ENCODE measurements around the gene FAM186B.
A peak's percentile ranks its signal among the peaks of the same experiment; 100 is the strongest.

Gene FAM186B

DNA sequence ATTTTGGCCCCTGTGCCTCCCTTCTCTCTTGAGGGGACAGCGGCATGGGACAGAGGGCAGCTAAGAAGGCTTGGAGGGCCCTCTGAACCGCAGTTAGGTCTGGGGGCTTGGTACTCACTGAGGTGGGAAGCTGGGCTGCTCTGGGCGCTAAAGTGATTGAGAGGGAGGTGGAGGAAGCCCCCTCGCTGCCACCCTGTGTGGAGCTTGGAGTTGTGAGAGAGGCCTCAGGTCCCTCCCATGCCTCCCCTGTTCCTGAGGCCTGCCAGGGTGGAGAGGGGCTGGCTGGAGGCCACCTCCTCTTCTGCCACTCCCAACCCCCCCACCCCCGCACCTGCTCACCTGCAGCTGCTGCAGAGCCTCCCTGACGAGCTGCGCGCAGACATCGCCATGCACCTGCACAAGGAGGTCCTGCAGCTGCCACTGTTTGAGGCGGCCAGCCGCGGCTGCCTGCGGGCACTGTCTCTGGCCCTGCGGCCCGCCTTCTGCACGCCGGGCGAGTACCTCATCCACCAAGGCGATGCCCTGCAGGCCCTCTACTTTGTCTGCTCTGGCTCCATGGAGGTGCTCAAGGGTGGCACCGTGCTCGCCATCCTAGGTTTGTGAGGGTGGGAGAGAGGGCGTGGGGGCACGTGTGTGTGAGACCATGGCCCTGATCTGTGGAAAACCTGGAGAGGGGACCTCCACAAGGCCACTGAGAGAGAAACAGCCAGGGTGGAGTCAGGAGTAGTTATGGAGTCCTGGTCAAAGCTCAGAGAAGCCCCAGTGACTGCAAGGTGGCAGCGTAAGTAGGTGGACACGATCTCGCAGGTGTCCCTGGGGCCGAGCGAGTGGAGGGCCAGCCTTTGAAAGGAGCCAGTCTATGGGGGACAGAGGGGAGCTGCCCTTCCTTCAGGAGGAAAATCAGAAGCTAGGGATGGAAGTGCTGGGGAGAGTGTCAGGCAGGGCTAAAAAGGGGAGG, 55.4 kb downstream of the FAM186B start:
- DNase-seq: no peak

DNA sequence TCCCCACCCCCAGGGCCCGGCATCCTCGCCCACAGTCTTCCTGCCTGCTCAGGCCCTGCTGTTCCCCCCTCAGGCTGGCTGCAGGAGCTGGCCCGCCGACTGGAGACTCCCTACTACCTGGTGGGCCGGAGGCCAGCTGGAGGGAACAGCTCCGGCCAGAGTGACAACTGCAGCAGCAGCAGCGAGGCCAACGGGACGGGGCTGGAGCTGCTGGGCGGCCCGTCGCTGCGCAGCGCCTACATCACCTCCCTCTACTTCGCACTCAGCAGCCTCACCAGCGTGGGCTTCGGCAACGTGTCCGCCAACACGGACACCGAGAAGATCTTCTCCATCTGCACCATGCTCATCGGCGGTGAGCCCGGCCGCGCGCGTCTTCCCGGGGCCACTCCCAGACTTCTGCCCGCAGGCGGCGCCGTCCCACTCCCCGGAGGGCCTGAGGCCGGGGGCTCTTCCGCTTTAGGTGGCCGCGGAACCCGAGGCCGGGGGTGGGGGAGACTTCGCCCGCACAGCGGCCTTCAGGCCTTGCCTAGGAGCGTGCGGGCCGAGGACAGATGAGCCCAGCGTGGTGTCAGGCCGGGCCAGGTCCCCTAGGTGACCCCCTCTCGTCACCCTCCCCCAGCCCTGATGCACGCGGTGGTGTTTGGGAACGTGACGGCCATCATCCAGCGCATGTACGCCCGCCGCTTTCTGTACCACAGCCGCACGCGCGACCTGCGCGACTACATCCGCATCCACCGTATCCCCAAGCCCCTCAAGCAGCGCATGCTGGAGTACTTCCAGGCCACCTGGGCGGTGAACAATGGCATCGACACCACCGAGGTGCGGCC, 56.4 kb downstream of the FAM186B start:
- no peak for DNase-seq

GRCh38 chr12:49548481-49548821, 57.0 kb downstream of the FAM186B start:
- no peak for DNase-seq

DNA sequence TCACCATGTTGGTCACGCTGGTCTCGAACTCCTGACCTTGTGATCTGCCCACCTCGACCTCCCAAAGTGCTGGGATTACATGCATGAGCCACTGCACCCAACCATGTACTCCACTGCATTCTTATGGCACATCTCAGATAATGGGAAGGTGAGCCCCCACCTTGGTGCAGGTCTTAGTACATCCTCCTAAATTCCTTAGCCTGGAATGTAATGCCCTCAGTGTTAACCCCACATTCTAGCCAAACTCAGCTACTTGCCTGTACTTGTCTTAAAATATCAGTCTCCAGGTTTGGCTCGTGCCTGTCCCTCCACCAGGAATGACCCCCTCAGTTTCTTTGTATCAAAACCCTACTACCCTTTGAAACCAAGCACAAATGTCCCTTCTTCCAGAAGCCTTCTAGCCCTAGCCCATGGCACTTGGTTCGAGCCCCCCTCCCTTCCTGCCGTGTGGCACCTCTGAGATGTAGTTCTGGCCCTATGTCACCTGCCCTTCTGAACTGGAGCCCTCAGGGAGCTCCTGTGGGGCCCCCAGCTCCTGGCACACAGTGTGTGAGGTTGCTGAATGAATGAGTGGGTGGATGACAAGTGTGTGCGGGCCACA, 58.2 kb downstream of the FAM186B start:
- DNase-seq: no peak

GRCh38 chr12:49546481-49546880, 59.0 kb downstream of the FAM186B start:
- DNase-seq: no peak

DNA sequence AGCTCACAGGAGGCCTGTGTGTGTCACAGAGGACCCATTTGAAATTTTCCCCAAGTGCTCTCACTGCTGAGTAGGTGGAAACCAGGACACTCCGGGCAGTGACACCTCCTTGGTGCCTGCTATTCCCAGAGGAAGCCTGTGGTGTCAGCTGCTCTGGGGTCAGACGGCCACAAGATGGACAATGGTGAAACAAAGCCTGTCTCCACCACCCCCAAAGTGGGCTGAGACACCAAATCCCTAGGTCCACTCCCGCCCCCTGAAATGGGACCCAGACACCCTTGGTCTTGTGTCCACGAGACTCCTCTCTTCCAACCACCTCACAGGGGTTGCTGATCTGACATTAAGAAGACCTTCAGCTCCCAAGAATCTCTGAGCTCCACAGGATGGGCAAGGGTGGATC, 59.6 kb downstream of the FAM186B start:
- DNase-seq: no peak

DNA sequence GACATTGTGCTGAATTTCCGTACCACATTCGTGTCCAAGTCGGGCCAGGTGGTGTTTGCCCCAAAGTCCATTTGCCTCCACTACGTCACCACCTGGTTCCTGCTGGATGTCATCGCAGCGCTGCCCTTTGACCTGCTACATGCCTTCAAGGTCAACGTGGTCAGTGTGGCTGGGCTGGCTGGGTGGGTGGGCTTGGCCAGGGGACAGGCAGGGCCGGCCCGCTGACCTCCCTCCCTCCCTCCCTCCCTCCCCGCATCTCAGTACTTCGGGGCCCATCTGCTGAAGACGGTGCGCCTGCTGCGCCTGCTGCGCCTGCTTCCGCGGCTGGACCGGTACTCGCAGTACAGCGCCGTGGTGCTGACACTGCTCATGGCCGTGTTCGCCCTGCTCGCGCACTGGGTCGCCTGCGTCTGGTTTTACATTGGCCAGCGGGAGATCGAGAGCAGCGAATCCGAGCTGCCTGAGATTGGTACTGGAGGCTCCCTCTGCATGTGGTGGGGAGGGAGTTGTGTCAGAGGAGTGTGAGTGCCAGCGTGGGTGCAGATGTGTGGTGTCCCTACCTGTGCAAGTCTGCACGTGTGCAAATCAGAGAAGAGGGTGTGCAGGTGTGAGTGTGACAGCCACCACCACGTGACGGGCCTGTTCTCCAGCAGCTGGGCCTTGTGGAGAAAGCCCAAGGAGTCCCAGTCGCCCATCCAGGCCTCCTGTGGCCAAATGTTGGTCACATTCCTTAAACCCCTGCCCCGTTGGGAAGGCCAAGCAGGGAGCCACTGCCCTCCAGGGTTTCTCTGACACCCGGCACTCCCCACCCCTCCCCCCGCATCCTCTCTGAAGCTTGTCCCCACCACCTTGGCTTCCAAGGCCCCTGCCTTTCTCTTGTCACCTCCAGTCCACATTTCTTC, 61.3 kb downstream of the FAM186B start:
- DNase-seq: no peak

GRCh38 chr12:49543221-49543913, 62.1 kb downstream of the FAM186B start:
- DNase-seq: no peak

DNA sequence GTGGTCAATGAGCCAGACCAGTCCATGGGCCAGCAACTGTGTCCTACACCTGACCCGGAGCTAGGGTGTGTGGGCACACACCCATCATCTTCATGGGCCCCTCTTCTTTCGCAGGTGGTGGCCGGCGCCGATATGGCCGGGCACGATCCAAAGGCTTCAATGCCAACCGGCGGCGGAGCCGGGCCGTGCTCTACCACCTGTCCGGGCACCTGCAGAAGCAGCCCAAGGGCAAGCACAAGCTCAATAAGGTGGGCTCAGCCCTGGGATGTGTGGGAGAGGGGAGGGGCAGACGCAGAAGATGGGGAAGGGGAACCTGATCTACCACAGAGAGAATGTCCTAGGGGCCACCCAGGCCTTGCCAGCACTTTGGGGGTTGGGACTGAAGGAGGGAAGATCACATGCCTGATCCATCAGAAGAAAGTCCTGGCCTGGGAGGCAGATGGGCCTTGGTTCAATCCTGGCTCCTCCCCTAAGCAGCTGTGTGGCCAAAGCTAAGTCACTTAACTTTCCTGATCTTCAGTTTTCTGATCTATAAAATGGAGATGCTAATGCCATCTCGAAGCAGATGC, 62.8 kb downstream of the FAM186B start:
- no peak for DNase-seq

GRCh38 chr12:49541911-49542505, 63.4 kb downstream of the FAM186B start:
- DNase-seq: no peak

- no peak for DNase-seq
These were observed 64.1 kb downstream of the FAM186B start for GRCh38 chr12:49541140-49541861.

DNA sequence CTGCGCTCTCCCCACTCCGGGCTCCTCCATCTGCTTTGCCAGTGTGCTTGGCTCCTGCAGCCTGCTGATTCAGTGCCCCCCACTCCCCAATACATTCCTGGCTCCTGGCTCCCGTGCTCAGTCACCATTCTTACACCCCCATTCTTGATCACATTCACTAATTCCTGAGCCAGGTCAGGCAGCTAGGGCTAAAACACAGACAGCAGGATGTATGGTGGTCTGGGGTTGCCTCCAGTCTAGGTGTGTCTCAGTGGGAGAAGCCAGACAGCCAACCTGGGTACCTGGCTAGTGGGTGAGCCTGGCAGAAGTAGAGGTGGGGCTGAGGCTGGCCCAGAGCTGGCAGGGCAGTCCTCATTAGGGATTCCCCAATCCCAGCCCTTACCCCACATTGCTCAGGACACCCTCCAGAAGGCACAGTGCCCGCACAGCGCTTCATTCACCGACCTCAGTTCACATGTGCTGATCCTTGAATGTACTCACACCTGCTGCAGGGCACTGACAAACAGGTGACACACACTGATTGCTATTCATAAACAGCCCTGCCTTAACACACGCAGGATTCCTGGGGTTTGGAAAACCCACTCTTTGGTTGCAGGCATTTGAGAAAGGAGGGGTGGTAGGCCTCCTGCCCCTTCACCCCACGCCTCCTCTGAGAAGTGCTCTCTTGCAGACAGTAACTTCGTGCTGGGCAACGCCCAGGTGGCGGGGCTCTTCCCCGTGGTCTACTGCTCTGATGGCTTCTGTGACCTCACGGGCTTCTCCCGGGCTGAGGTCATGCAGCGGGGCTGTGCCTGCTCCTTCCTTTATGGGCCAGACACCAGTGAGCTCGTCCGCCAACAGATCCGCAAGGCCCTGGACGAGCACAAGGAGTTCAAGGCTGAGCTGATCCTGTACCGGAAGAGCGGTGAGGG, 65.0 kb downstream of the FAM186B start:
- no peak for DNase-seq

DNA sequence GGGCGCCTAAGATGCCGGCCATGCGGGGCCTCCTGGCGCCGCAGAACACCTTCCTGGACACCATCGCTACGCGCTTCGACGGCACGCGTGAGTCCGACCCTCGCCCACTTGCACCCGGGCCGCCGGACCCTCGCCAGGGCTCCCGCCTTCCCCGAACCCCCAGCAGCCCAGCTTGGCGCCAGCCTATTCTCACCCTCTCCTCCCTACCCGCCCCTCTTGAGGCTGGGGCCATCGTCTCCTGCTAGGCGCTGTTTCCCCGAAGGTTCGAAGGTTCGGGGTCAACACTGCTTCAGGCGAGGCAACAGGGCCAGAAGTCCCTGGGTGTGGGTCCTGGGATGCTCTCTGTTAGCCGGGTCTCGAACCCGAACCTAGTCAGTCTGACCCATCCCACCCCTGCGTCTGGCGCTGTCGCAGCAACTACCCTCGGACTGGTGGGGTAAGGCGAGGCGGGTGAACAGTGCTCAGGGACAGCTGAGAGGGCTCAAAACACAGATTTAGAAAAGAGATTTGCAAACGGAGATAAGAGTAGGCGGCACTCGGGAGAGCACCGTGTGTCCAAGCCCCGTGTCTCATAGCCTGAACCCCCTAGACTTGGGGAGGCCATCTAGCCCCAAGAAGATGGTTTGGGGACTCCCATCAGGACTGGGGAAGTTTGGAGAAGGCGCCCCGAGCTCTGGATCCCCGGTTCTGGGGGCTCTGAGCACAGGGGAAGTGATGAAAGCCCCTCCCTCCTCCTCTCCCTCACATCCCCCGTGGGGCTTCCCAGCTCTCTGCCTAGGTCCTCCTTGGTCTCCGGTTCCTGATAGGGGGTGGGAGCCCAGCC, 65.8 kb downstream of the FAM186B start:
- no peak for DNase-seq

DNA sequence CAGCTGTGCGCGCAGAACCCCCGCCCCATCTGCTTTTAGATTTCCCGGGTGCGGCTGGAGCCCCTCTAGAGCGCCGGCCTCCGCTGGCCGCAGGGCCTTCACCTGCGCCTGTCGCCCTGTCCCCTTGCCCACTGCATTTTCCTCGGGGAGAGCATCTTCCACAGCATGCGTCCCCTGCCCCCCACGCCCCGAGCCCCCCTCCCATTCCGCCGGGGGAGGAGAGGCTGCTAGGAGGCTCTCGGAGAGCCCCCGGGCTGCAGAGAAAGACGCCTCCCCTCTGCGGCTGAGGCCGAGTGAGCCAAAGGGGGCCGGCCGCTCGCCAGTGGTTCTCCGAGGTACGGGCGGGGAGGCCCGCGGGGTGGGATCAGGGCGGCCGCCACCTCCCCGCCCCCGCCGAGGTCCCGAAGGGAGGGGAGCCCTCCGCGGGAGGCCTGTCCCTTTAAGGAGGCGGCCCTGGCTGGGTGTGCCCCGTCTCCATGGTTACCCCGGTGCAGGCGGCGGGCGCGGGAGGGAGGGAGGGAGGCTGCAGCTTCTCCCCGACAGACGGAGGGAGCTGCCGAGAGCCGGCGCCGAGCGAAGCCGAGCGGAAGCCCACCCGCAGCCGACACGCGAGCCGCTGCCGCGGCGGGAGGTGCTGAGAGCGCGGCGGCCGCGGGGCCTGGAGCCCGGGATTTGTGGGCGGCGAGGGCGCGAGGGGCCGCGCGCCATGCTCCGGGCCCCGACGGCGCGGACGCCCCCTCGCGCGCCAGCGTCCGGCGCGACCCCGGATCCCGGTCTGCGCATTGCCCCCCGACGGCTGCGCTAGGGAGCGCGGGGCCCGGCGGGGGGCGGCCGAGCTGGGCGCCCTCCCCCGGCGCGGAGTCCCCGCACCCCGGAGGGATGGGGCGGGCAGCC, 66.7 kb downstream of the FAM186B start, which contains the start of gene KCNH3:
TSS of gene KCNH3 (plus strand) at position 521 of the 894 bp plus-strand sequence. CDS start 387 bp downstream, outside the sequence.
- DNase-seq: peak; percentile 93

DNA sequence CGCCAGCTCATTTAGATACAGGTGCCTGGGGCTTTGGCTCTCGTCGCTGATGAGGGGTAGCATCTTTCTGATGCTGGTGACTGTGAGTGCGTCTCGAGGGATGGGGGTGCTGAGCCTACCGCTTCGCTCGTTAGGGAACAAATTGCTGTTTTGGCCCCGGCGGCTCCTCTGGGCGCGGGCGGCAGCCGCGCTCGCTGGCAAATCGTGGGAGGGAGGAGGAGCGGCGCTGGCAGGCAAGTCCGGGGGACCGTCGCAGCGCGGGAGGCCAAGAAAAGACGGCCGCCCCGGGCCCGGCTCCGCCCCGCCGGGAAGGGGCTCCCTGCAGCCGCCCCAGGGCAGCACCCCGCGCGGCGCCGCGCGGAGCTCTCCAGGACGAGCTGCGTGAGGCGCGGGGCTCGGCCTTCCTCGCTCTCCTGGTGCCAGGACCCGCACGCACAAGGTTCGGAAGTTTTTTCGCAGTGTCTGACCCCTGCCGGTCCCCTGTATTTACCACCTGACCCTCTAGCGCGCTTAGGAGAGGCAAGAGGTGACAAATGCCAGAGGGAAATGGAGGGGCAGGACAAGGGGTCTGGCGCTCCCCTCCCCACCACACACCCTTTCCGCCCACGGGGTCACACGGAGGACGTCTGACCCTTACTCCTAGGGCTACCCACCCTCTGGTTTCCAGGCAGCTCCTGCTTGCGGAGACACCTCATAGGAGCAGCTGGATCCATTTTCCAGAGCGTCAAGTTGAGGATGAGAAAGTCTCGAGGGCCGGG, 67.5 kb downstream of the FAM186B start:
- DNase-seq: no peak
